Upper lobe of right lung (tissue), 1 donor: ENCODE data around the gene KCNJ12. TPM values are rescaled to one million over a fixed set of nuclear protein-coding genes. Genes with fewer than 3 reads are reported as not detected.

Source experiments
- ATAC-seq: fragments of 200-7000 bp; cut with Tn5 transposase; one replicate; pipeline ENCODE4 v1.9.1; 2020; ENCODE audit warnings: mild to moderate bottlenecking, moderate library complexity
- DNase-seq: peaks from one replicate; pipeline ENCODE4 v3.0.0-alpha.2; 2020
- H3K27ac ChIP-seq: fragments of 200-600 bp; one replicate; pipeline ENCODE4 v1.8.0; 2022
- H3K27me3 ChIP-seq: fragments of 200-600 bp; one replicate; pipeline ENCODE4 v1.8.0; 2022; ENCODE audit warnings: mild to moderate bottlenecking
- H3K36me3 ChIP-seq: fragments of 200-600 bp; one replicate; pipeline ENCODE4 v1.8.0; 2022
- H3K4me1 ChIP-seq: fragments of 200-600 bp; one replicate; pipeline ENCODE4 v1.8.0; 2022
- H3K4me3 ChIP-seq: fragments of 200-600 bp; one replicate; pipeline ENCODE4 v1.8.0; 2022; ENCODE audit warnings: mild to moderate bottlenecking
- H3K9me3 ChIP-seq: fragments of 200-600 bp; one replicate; pipeline ENCODE4 v1.8.0; 2022
- CTCF ChIP-seq: fragments of 200-600 bp; IDR thresholded peaks from one replicate; pipeline ENCODE4 v1.8.0; 2022; ENCODE audit warnings: antibody characterized with exemption
- intact Hi-C: fragments of 100-400 bp; cut with DNase I; formaldehyde crosslinking; loops from one replicate; pipeline ENCODE4 v1.11.0; 2022
- total RNA-seq: library from RNA; stranded (reverse); fragmentation: NEBNext Ultra II Directional; extraction: Animal tissue kit (Norgen Biotek cat#: 25700); gene quantifications from one replicate; pipeline ENCODE4 v1.2.1, GENCODE V29; 2021
- donor health status: DM: no; HTN: yes; CAD: no; lungs with severe emphysema.

KCNJ12 gene
- total RNA-seq, 1 donor from 2014 or later, result 2.5 TPM

GRCh38 chr17:21458054-21458453 lies 81.9 kb downstream of the KCNJ12 start:
- intact Hi-C loops, result no loop called here
- Histone ChIP-seq H3K27ac (no peak overlapping the region), H3K4me3 (no peak overlapping the region), H3K4me1 (peaks cover 6% of the 10 kb centered on the region), H3K9me3 (no peaks in the 10 kb centered on the region), H3K36me3 (no peaks in the 10 kb centered on the region), H3K27me3 (no peaks in the 10 kb centered on the region)
- DNase-seq (no peak), ATAC-seq (no peak)
- no peak for TF ChIP-seq CTCF

- Histone ChIP-seq H3K36me3 (no peaks in the 10 kb centered on the region), H3K9me3 (no peaks in the 10 kb centered on the region), H3K4me1 (peaks cover 15% of the 10 kb centered on the region), H3K4me3 (no peak overlapping the region), H3K27me3 (no peaks in the 10 kb centered on the region), H3K27ac (no peak overlapping the region)
- no peak for DNase-seq
- no peak for TF ChIP-seq CTCF
- no peak for ATAC-seq
- intact Hi-C loops, result no loop called here
Measured at GRCh38 chr17:21459536-21459935, 83.4 kb downstream of the KCNJ12 start.

- ATAC-seq, result no peak
- Histone ChIP-seq H3K27me3 (no peaks in the 10 kb centered on the region), H3K9me3 (no peaks in the 10 kb centered on the region), H3K4me1 (peaks cover 15% of the 10 kb centered on the region), H3K36me3 (no peaks in the 10 kb centered on the region), H3K27ac (no peak overlapping the region), H3K4me3 (no peak overlapping the region)
- no peak for TF ChIP-seq CTCF
- intact Hi-C loops, result no loop called here
- no peak for DNase-seq
Measured at GRCh38 chr17:21460358-21460757, 84.2 kb downstream of the KCNJ12 start.

- intact Hi-C loops, result no loop called here
- Histone ChIP-seq H3K4me3 (no peak overlapping the region), H3K9me3 (no peaks in the 10 kb centered on the region), H3K4me1 (peaks cover 13% of the 10 kb centered on the region), H3K27ac (no peak overlapping the region), H3K27me3 (no peaks in the 10 kb centered on the region), H3K36me3 (no peaks in the 10 kb centered on the region)
- no peak for DNase-seq
- TF ChIP-seq CTCF, result no peak
- no peak for ATAC-seq
Measured at GRCh38 chr17:21462237-21462636, 86.1 kb downstream of the KCNJ12 start.

- no peak for TF ChIP-seq CTCF
- H3K4me1 ChIP-seq, result peaks cover 10% of the 10 kb centered on the region
- no peaks in the 10 kb centered on the region for H3K9me3 ChIP-seq
- DNase-seq (no peak), ATAC-seq (no peak)
- no peak overlapping the region for H3K27ac ChIP-seq
- no peak overlapping the region for H3K4me3 ChIP-seq
- intact Hi-C loops, result no loop called here
- H3K36me3 ChIP-seq, result no peaks in the 10 kb centered on the region
- no peaks in the 10 kb centered on the region for H3K27me3 ChIP-seq
Measured at GRCh38 chr17:21463204-21463661, 87.1 kb downstream of the KCNJ12 start.

- no peak overlapping the region for H3K4me3 ChIP-seq
- H3K36me3 ChIP-seq, result no peaks in the 10 kb centered on the region
- TF ChIP-seq CTCF, result no peak
- no peaks in the 10 kb centered on the region for H3K27me3 ChIP-seq
- intact Hi-C loops, result no loop called here
- peaks cover 10% of the 10 kb centered on the region for H3K4me1 ChIP-seq
- no peak for ATAC-seq
- H3K27ac ChIP-seq, result no peak overlapping the region
- no peaks in the 10 kb centered on the region for H3K9me3 ChIP-seq
- no peak for DNase-seq
Measured at GRCh38 chr17:21463779-21464407, 87.7 kb downstream of the KCNJ12 start.
